ENCODE measurements around the gene OR13J1.

- TF ChIP-seq EZH2 (IDR thresholded peaks at IDR 0.05; ENCODE audit: borderline replicate concordance, low read length) (no peak), CTCF (conservative IDR thresholded peaks at IDR 0.05 in 1 of 2, IDR thresholded peaks at IDR 0.05 in 1 of 2; ENCODE audit: extremely low read depth in 1 of 2, insufficient read depth in 1 of 2, low read depth in 1 of 2, low read length in 2 of 2) (no peak)
Observed at GRCh38 chr9:35835766-35836165, 34.4 kb downstream of the OR13J1 start.
